OCI-LY7 (cell line): ENCODE results near the gene CLDN4.

Experiments
- CTCF ChIP-seq: fragments of 200-600 bp; sonication (generic); conservative IDR thresholded peaks from 2 replicates; pipeline ENCODE4 v1.5.1; 2014; ENCODE audit warnings: mild to moderate bottlenecking, antibody characterized with exemption, low read length, moderate library complexity, mixed read lengths
- EZH2phosphoT487 ChIP-seq: fragments of 200-600 bp; sonication (generic); IDR thresholded peaks from 2 replicates; pipeline ENCODE4 v1.6.1; 2018; ENCODE audit warnings: low read depth, borderline replicate concordance, mild to moderate bottlenecking, mixed run types, antibody characterized with exemption, low read length, moderate library complexity, mixed read lengths

GRCh38 chr7:73851410-73852338 is 20.9 kb downstream of the CLDN4 start:
- no peak for TF ChIP-seq CTCF
- TF ChIP-seq EZH2phosphoT487 = no peak
